ENCODE measurements around the gene CCDC60. TPM values are rescaled to one million over a fixed set of nuclear protein-coding genes. Genes with fewer than 3 reads are reported as not detected.

Gene CCDC60
- total RNA-seq, 1 donor from 2014 or later = not detected

GRCh38 chr12:119320678-119321077, 13.9 kb upstream of the CCDC60 start:
- Histone ChIP-seq H3K36me3 (no peaks in the 10 kb centered on the region), H3K27me3 (no peaks in the 10 kb centered on the region), H3K4me3 (no peak overlapping the region), H3K4me1 (peaks cover 0 to 2% of the 10 kb centered on the region in 2 donors), H3K27ac (no peak overlapping the region), H3K9me3 (no peaks in the 10 kb centered on the region)
- DNase-seq (ENCODE audit: low spot score in 2 of 2) = no peak
- intact Hi-C loops (cut with DNase I) = no loop called here
- TF ChIP-seq CTCF (IDR thresholded peaks at IDR 0.05) = no peak

GRCh38 chr12:119322301-119322723, 12.2 kb upstream of the CCDC60 start:
- no peak overlapping the region for H3K4me3 ChIP-seq
- no peaks in the 10 kb centered on the region for H3K9me3 ChIP-seq
- no peak for DNase-seq (ENCODE audit: low spot score in 2 of 2)
- no peak for TF ChIP-seq CTCF (IDR thresholded peaks at IDR 0.05)
- peaks cover 0 to 15% of the 10 kb centered on the region in 2 donors for H3K4me1 ChIP-seq
- no peaks in the 10 kb centered on the region for H3K27me3 ChIP-seq
- no peak overlapping the region for H3K27ac ChIP-seq
- H3K36me3 ChIP-seq = no peaks in the 10 kb centered on the region
- intact Hi-C loops (cut with DNase I) = no loop called here

GRCh38 chr12:119325813-119326212, 8.7 kb upstream of the CCDC60 start:
- H3K4me3 ChIP-seq = no peak overlapping the region
- no peak for DNase-seq (ENCODE audit: low spot score in 2 of 2)
- peaks cover 0 to 16% of the 10 kb centered on the region in 2 donors for H3K4me1 ChIP-seq
- TF ChIP-seq CTCF (IDR thresholded peaks at IDR 0.05) = no peak
- no peaks in the 10 kb centered on the region for H3K36me3 ChIP-seq
- intact Hi-C loops (cut with DNase I) = loop anchor here (5.0 kb wide), 2 partner anchors 79 to 144 kb away; no protein-coding TSS in a partner anchor
- H3K27ac ChIP-seq = peak overlapping the region in 1 of 2 donors; percentile 42
- no peaks in the 10 kb centered on the region for H3K9me3 ChIP-seq
- H3K27me3 ChIP-seq = no peaks in the 10 kb centered on the region

- Histone ChIP-seq H3K27me3 (no peaks in the 10 kb centered on the region), H3K4me3 (no peak overlapping the region), H3K9me3 (no peaks in the 10 kb centered on the region), H3K27ac (peak overlapping the region; percentile 20 to 42), H3K36me3 (no peaks in the 10 kb centered on the region), H3K4me1 (peaks cover 0 to 16% of the 10 kb centered on the region in 2 donors)
- intact Hi-C loops (cut with DNase I) = loop anchor here (5.0 kb wide), 2 partner anchors 79 to 144 kb away; no protein-coding TSS in a partner anchor
- no peak for TF ChIP-seq CTCF (IDR thresholded peaks at IDR 0.05)
- no peak for DNase-seq (ENCODE audit: low spot score in 2 of 2)
These were observed 8.2 kb upstream of the CCDC60 start for GRCh38 chr12:119326341-119326740.

GRCh38 chr12:119327471-119327870, 7.1 kb upstream of the CCDC60 start:
- no peaks in the 10 kb centered on the region for H3K27me3 ChIP-seq
- peaks cover 0 to 16% of the 10 kb centered on the region in 2 donors for H3K4me1 ChIP-seq
- no peak for DNase-seq (ENCODE audit: low spot score in 2 of 2)
- intact Hi-C loops (cut with DNase I) = loop anchor here (5.0 kb wide), 2 partner anchors 80 to 145 kb away; no protein-coding TSS in a partner anchor
- H3K9me3 ChIP-seq = no peaks in the 10 kb centered on the region
- peak overlapping the region in 1 of 2 donors; percentile 42 for H3K27ac ChIP-seq
- peak overlapping the region in 1 of 2 donors; percentile 15 for H3K4me3 ChIP-seq
- H3K36me3 ChIP-seq = no peaks in the 10 kb centered on the region
- no peak for TF ChIP-seq CTCF (IDR thresholded peaks at IDR 0.05)

Measured in ascending aorta (tissue), 2 donors.